NCI-H1417 treated with DMSO at 0.1 percent for 48 hours (cell line): ENCODE data around the gene KCNAB2.

Experiments
- DNase-seq: peaks from one replicate; lab custom pipeline; 2025; lab: John Stamatoyannopoulos, UW

The KCNAB2 gene

DNA sequence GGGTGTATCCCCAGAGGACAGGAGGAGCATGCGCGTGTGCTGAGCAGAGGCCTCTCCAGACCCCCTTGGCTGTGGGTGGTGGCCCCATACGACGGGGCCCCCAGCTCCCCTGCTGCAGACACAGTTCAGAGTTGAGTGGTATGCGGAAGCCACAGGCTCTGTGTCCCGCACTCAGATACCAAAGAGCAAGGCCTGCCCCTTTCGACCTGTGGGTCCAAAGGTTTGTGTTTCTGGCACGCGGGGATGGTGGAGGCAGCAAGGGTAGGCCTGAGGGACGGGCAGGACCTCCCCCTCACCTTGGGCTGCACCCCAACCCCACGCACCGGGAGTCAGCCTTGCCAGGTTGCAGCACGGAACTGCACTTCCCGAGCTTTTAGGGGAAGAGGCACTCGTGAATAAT is at the start of gene KCNAB2:
Gene KCNAB2 (plus strand): TSS at position 328 of the 400 bp plus-strand sequence. CDS start 5,649 bp downstream, outside the sequence.
- no peak for DNase-seq

- no peak for DNase-seq
These were observed 48.9 kb upstream of the KCNAB2 start for GRCh38 chr1:5996641-5997270.

GRCh38 chr1:5997316-5997715 is 48.4 kb upstream of the KCNAB2 start:
- no peak for DNase-seq

DNA sequence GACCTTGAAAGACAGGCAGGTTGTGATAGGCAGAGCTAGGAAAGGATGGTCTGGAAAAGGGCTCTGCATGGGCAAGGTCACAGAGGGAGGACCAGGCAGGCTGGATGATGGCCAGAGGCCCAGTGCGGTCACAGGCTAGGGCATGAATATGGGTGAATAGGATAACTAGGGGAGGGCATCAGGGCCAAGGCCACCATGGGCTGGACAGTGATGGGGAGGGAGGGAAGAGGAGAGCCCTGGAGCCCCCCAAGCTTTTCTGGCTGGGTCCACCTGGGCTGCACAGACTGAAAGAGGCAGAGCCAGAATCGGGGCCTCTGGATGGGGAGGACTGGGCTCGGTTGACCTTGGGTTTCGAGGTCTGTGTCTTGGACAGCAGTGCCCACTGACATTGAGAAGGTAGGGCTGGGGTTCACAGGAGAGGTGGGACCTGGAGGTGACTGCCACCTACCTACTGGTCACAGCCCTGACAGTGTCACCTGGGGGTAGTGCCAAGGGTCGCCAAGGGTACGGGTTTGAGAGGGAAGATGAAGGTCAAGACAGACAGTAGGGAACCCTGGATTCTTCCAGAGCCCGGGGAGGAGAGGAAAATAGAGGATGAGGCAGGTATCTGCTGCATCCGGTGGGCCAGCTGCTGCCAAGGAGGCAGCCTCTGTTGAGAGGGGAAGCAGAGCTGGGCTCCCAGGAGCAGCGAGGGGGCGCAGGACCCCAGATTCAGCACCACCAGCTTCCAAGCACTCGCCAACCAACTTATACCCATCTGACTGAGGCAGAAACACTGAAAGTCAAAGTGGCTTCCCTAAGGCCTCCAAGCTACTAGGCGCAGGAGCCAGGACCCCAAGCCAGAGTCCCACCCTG is 47.4 kb upstream of the KCNAB2 start:
- DNase-seq, result no peak

DNA sequence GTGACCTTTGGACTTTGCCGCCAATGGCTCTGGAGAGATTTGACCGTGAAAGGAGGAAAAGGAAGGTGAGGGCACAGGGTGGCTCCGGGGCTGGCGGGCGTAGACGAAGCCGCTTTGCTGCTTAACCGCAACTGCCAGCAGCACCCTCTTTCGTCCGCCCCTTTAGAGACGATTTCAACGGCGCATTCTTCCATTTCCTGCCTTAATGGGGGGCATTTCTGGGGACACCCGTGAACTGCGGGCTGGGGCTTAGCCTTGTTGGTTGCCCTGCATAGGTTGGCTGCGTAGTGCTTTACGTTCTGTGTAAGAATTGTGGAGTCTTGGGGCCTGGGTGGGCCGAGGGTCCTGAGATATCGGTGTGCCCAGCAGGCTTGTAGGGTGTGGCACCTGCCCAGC is 46.8 kb upstream of the KCNAB2 start:
- DNase-seq, result no peak

GRCh38 chr1:5999711-6000443 is 45.8 kb upstream of the KCNAB2 start:
- no peak for DNase-seq

DNA sequence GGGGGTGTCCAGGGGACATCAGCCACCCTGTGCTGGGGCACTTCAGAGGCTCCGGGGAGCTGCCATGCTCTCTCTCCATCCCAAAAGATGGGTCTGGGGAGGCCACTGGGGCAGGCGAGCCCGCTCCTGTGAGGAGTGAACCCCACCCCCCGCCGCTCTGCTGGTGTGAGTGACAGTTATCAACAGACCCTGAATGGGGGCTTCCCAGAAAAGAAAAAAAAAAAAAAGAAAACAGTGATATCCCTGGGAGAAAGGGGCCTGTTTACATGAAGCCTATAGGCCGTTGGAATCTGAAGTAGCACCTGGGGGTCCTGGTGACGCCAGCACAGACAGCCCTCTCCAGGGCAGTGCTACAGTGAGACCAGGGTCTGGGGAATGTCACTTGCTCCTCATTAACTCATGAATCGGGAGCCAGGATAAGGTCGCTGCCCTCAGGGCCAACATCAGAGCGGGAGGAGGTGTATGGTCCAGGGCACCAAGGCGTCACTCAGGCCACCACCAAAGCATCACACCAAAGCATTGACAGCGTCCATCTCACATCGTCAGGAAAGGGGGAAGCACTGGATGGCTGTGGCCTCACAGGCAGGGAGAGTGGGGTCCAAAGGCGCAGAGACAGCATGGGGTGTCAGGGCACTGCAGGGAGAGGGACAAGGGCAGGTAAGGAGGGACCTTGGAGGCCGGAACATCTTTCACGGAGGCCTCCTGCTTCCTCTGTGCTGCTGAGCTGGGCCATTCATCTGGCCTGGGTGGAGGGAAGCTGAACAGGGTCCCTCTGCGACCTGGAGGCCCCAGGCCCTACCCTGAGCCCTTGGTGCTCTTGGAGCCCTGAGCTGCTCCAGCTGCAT is 45.0 kb upstream of the KCNAB2 start:
- DNase-seq, result no peak

DNA sequence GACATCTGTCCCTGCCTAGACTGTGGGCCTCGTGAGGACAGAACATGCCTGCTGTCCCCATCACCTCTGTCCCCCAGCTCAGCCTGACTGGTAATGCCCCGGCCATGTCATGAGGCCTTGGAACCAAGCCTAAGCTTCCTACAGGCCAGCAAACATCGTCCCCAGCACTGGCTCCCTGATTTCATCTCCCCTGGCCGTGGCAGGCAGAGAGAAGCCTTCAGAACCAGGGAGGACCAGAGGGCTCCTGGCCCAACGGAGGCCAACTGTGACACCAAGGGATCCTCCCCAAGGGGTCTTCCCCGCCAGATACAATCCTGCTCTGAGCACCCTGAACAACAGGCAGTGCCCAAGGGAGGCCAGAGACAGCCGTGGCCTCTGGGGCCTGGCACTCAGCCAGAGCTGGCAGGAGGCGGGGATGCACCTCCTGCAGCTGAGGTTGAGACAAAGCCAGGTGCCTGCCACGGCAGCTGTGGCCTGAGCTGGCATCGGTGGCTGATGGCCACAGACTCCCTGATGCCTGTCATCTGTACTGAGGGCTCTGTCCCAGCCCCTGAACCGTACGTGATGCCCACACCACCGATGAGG is 43.6 kb upstream of the KCNAB2 start:
- DNase-seq, result peak; percentile 54

DNA sequence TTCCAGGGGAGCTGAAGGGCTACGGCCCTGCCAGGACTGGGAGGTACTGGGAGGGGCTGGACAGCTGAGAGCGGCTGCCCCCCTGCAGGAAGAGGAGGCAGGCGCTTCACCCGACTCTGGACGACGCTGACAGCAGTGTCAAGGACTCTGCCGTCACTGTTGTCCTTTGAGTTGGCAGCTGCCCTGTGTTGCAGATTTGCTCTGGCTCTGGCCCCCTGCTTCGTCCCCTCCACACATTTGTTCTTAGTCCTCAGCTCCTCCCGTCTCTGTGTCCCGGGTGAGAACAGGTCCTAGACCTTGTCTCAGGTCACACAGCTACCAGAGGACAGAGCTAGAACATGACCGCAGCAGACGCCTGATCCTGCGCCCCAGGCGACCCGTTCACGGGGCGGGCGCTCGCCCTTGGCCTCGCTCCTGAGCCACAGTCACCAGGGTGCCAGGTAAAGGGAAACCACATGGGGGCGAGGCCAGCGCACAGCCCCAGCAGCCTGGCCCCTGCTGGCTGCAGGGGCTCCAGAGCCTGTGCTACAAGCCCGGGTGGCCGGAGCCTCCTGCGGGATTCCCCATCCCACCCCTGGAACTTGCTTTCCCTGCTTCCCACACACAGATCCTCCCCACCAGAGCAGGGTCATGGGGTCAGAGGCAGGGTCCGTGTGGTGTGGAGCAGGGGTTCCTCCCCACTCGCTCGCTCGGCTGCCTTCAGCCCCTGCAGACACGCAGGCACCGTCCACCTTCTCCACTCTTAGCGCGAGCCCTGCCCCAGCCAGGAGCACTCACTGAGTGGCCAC is 42.8 kb upstream of the KCNAB2 start:
- no peak for DNase-seq

- peak; percentile 88 for DNase-seq
These were observed 41.9 kb upstream of the KCNAB2 start for GRCh38 chr1:6003568-6004411.

DNA sequence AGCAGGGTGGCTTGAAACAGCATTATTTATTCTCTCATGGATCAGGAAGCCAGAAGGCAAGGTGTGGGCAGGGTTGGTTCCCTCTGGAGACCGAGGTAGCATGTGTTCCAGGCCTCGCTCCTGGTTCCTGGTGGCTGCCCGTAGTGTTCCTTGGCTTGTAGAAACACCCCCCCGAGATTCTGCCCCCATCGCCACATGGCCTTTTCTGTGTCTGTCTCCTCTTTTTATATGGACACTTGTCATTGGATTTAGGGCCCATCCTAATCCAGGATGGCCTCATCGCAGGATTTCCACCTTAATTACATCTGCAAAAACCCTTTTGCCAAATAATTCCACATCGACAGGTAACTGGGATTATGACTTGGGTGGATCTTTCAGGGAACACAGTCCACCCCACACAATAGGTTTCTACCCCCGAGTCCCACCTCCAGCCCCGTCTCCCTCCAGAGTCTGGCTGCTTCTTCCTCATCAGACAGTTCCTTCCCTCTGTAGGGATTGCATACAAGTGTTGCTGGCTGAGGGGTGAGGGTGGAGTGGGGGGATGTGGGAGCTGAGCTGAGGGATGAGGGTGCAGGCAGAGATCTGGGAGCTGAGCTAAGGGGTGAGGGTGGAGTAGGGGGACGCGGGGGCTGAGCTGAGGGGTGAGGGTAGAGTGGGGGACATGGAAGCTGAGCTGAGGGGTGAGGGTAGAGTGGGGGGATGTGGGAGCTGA is 41.1 kb upstream of the KCNAB2 start:
- no peak for DNase-seq

DNA sequence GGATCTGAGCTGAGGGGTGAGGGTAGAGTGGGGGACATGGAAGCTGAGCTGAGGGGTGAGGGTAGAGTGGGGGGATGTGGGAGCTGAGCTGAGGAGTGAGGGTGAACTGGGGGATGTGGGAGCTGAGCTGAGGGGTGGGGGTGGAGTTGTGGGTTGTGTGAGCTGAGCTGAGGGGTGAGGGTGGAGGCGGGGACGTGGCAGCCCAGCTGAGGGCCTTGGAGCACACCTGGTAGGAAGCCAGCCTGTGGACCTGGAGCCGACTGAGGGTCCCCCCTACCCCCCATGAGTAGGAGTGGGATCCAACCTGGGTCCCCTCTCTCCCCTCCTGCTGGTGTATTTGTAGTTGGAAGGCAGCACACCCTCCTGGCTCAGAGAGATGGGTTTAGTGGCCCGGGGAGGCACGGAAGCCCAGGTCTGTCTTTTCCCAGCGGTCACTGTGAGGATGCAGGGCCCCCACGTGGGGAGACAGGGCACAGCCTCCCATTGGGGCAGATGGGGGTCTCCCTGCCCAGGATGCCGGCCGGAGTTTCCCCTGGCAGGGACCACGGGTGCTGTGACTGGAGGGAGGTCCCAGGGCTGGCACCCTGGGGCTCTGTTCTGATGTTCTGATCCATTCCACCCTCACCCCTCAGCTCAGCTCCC is 40.3 kb upstream of the KCNAB2 start:
- DNase-seq, result no peak

DNA sequence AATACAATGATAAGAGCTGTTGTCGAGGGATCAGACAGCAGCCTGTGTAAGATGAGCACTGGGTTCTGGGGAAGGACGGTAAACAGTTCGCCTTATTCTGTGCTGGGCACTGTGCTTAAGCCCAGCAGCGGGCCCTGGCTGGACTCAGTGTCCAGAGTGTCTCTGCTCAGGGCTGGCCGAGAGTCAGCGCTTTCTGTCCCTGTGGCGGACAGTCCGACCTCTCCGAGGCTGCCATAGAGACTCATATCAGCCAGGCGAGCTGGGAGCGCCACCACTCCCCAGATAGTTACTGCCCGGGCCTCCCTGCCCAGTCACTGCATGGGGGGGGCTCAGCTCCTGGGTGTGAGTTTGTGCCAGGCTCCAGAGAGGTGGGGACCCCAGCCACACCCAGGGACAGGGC is 38.8 kb upstream of the KCNAB2 start:
- DNase-seq, result no peak

DNA sequence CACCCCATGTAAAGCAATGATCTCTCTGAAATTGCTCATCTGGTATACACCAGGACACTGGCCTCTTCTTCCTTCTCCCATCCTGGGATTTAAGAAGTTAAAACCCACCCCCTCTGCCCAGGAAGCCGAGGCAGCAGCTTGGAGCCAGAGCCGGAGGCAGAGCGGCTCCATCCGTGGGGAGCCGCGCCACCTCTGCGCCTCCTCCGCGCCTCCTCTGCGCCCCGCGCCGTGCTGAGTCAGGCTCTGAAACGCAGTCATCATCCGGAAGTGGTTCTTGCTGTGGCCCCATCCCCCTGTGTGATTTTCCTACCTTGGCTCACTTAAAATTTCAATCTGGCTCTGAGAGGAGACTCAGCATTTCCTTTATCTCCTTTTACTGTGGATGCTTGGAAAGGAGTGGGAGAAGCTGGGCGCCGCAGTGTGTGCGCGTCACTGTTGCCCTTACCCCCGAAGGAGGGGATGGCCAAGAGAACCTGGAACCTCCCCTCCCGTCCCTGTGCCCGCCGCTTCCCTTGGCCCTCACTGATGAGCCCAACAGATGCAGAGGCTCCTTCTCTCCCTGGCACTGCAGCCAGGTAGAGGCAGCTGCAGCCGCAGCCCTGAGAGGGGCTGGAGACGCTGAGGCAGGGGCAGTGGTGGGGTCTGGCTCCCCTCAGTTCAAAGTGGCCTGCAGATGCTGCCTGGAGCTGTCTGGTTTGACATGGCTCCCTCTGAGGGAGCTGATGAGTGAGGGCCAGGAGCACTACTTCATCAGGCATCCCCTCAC is 38.2 kb upstream of the KCNAB2 start:
- no peak for DNase-seq

DNA sequence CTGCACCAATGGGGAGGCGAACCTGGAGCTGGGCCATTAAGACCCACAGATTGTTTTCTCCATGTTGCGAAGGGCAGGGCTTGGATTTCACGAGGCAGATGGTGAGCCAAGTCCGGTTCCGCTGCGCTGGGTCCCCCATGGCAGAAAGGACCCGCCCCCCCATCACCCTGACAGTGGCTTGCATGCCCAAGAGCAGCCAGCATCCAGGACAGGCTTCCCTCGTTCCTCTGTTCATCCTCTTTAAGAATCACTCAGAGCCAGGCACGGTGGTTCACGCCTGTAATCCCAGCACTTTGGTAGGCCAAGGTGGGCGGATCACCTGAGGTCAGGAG is 37.6 kb upstream of the KCNAB2 start:
- DNase-seq, result no peak

DNA sequence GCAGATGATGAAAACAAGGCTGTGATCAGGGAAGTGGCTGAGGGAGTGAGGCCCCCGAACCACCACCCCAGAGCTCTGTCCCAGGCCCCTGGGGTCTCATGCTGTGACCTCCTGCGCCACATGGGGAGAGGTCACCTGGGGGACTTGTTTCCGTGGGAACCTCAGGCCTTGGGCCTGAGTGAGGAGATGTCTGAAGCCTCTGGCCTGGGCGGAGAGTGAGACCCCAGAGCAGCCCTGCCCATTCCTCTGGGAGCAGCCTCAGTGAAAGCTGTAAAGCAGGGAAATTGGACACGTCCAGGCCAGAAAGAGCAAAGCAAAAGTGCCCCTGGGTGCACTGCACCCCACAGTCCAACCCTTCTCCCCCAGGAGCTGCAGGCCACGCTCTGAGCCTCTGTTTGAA is 37.0 kb upstream of the KCNAB2 start:
- no peak for DNase-seq

- DNase-seq, result no peak
These were observed 36.3 kb upstream of the KCNAB2 start for GRCh38 chr1:6009120-6010040.
